ENCODE measurements around the gene WFDC2.

WFDC2 gene

GRCh38 chr20:45469336-45470261, at the start of gene WFDC2:
Gene WFDC2, plus strand, starts transcription at chr20:45469753. Its CDS starts 29 bp downstream, at chr20:45469782.
- no peak for DNase-seq (ENCODE audit: low spot score)

GRCh38 chr20:45420125-45420524, 49.4 kb upstream of the WFDC2 start:
- no peak for DNase-seq (ENCODE audit: low spot score)

GRCh38 chr20:45423700-45424099, 45.9 kb upstream of the WFDC2 start:
- no peak for DNase-seq (ENCODE audit: low spot score)

GRCh38 chr20:45425561-45425960, 44.0 kb upstream of the WFDC2 start:
- no peak for DNase-seq (ENCODE audit: low spot score)

- no peak for DNase-seq (ENCODE audit: low spot score)
These were observed 43.1 kb upstream of the WFDC2 start for GRCh38 chr20:45426320-45427016.

GRCh38 chr20:45427236-45428149, 42.1 kb upstream of the WFDC2 start:
- DNase-seq (ENCODE audit: low spot score): no peak

GRCh38 chr20:45429618-45430017, 39.9 kb upstream of the WFDC2 start:
- no peak for DNase-seq (ENCODE audit: low spot score)

- no peak for DNase-seq (ENCODE audit: low spot score)
These were observed 37.3 kb upstream of the WFDC2 start for GRCh38 chr20:45432294-45432693.

- DNase-seq (ENCODE audit: low spot score): peak; percentile 50
These were observed 36.2 kb upstream of the WFDC2 start for GRCh38 chr20:45433316-45433715.

- DNase-seq (ENCODE audit: low spot score): no peak
These were observed 35.6 kb upstream of the WFDC2 start for GRCh38 chr20:45433976-45434375.

- peak; percentile 95 for DNase-seq (ENCODE audit: low spot score)
These were observed 32.6 kb upstream of the WFDC2 start for GRCh38 chr20:45436732-45437485.

GRCh38 chr20:45440424-45440823, 29.1 kb upstream of the WFDC2 start:
- no peak for DNase-seq (ENCODE audit: low spot score)

- DNase-seq (ENCODE audit: low spot score): no peak
These were observed 28.5 kb upstream of the WFDC2 start for GRCh38 chr20:45440891-45441685.

GRCh38 chr20:45441746-45442145, 27.8 kb upstream of the WFDC2 start:
- DNase-seq (ENCODE audit: low spot score): no peak

- no peak for DNase-seq (ENCODE audit: low spot score)
These were observed 25.5 kb upstream of the WFDC2 start for GRCh38 chr20:45444050-45444449.

- peak; percentile 58 for DNase-seq (ENCODE audit: low spot score)
These were observed 23.6 kb upstream of the WFDC2 start for GRCh38 chr20:45445805-45446562.

GRCh38 chr20:45448270-45448669, 21.3 kb upstream of the WFDC2 start:
- no peak for DNase-seq (ENCODE audit: low spot score)

GRCh38 chr20:45449528-45449927, 20.0 kb upstream of the WFDC2 start:
- DNase-seq (ENCODE audit: low spot score): no peak

GRCh38 chr20:45450097-45450818, 19.3 kb upstream of the WFDC2 start:
- DNase-seq (ENCODE audit: low spot score): peak; percentile 52
